ES-I3 (cell line): ENCODE data around the gene PHACTR1.

Source experiments
- H3K36me3 ChIP-seq: 2 replicates; pipeline ENCODE4 v1.6.1; 2013; ENCODE audit warnings: mild to moderate bottlenecking, low read length, control low read depth, moderate library complexity; ENCODE audit not compliant: insufficient read depth
- H3K4me1 ChIP-seq: 2 replicates; pipeline ENCODE4 v1.6.1; 2013; ENCODE audit warnings: mild to moderate bottlenecking, control low read depth, low read length; ENCODE audit not compliant: insufficient read depth
- H3K9ac ChIP-seq: 2 replicates; pipeline ENCODE4 v1.6.1; 2013; ENCODE audit warnings: low read depth, mild to moderate bottlenecking, low read length, moderate library complexity
- H3K9me3 ChIP-seq: 2 replicates; pipeline ENCODE4 v1.6.1; 2013; ENCODE audit warnings: mild to moderate bottlenecking, low read length, moderate library complexity; ENCODE audit not compliant: control insufficient read depth, insufficient read depth

PHACTR1 gene

DNA sequence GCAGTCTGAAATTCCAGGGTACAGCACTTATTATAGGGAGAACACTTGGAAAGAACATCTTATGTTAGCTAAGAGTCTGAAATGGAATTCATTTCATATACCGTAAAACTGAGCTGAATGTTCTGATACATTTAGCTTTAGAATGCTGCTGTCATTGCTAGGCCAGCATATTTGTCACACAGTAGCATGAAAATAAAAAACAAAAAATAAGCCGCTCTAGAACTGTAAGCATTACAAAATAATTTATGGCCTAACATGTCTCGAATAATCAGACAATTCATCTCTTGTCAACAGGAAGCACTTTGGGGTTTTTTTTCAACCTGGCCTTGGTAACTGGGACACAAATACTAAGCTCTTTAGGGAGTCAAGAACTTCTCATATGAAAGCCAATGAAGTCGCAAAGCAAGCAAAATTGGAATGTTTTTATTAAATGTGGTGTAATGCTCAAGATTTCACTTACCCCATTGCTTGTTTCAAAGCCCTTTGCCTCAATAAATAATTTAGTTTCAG is 115.7 kb downstream of the PHACTR1 start:
- Histone ChIP-seq H3K9ac (no peak overlapping the region), H3K9me3 (no peaks in the 10 kb centered on the region), H3K4me1 (no peaks in the 10 kb centered on the region), H3K36me3 (no peaks in the 10 kb centered on the region)

DNA sequence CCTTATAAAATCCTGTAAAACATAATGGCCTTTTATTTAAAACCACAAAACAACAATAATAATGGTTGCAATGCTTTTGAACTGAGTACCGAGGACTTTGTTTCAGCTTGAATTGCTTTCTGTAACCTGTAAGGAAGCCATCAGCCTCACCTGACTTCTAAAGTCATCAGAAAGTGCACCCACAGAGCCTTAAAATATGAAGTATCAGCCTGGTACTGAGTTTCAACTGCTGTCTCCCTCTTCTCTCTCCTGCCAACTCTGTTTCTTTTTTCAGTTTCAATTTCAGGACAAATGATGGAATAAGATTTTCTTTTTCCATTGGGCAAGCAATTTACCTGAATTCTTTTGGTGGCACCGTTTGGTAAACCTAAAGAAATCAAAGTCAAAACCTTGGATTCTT is 119.4 kb downstream of the PHACTR1 start:
- no peaks in the 10 kb centered on the region for H3K36me3 ChIP-seq
- no peak overlapping the region for H3K9ac ChIP-seq
- H3K9me3 ChIP-seq: 0 out of 2 replicates have a peak, but pooled peaks cover 4% of the 10 kb centered on the region
- no peaks in the 10 kb centered on the region for H3K4me1 ChIP-seq

DNA sequence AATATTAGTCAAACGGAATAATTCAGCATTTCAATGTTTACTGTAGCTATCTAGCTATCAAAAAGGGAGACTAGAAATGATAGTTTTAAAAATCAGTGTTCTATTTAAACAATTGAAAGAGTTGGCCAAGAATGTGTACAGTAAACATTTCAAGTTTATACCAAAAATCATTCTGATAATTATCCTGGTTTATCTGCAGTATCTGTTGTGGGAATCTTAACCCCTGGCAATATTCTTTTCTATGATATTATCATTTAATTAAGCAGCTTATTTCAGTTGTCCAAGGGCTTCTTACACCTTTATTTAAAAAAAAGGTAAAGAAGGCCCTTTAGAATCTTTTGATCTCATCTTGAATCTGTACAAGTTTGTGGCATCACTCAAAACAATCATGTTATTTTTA is 125.1 kb downstream of the PHACTR1 start:
- H3K9me3 ChIP-seq: 0 out of 2 replicates have a peak, but pooled peaks cover 4% of the 10 kb centered on the region
- 0 out of 2 replicates have a peak, but pooled peaks cover 3% of the 10 kb centered on the region for H3K4me1 ChIP-seq
- H3K36me3 ChIP-seq: no peaks in the 10 kb centered on the region
- no peak overlapping the region for H3K9ac ChIP-seq

DNA sequence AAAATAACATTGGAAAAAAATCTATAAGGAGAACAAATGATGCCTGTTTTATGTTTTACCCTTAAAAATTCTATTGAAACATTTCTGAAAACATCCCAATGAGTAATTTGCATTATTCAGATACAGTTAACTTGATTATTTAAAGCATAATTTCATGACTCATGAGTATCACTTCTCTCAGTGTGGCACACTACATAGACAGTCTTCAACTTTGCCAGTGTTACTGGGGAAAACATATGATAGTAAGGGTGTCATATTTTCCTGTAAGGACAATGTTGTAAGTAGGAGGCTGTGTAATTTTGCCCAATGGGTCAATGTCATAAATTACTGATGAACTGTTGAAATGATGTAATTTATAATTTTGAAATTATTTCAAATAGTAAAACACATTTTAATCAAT is 125.5 kb downstream of the PHACTR1 start:
- no peak overlapping the region for H3K9ac ChIP-seq
- 0 out of 2 replicates have a peak, but pooled peaks cover 4% of the 10 kb centered on the region for H3K9me3 ChIP-seq
- 0 out of 2 replicates have a peak, but pooled peaks cover 3% of the 10 kb centered on the region for H3K4me1 ChIP-seq
- H3K36me3 ChIP-seq: no peaks in the 10 kb centered on the region

DNA sequence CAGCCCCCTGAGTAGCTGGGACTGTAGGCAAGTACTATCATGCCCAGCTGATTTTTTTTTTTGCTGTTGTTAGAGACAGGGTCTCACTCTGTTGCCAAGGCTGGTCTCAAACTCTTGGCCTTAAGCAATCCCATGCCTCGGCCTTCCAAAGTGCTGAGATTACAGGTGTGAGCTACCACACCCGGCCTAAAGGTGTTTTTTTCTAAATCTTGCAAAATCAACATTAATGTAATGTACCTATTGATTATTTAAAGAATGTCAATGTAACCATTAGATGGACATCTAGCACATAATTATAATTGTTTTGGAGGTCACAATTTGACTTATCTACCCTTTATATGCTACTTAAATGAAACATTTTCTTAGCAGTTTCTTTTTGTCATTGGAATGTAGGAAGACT is 126.1 kb downstream of the PHACTR1 start:
- Histone ChIP-seq H3K9me3 (0 out of 2 replicates have a peak, but pooled peaks cover 4% of the 10 kb centered on the region), H3K4me1 (0 out of 2 replicates have a peak, but pooled peaks cover 3% of the 10 kb centered on the region), H3K9ac (no peak overlapping the region), H3K36me3 (no peaks in the 10 kb centered on the region)

DNA sequence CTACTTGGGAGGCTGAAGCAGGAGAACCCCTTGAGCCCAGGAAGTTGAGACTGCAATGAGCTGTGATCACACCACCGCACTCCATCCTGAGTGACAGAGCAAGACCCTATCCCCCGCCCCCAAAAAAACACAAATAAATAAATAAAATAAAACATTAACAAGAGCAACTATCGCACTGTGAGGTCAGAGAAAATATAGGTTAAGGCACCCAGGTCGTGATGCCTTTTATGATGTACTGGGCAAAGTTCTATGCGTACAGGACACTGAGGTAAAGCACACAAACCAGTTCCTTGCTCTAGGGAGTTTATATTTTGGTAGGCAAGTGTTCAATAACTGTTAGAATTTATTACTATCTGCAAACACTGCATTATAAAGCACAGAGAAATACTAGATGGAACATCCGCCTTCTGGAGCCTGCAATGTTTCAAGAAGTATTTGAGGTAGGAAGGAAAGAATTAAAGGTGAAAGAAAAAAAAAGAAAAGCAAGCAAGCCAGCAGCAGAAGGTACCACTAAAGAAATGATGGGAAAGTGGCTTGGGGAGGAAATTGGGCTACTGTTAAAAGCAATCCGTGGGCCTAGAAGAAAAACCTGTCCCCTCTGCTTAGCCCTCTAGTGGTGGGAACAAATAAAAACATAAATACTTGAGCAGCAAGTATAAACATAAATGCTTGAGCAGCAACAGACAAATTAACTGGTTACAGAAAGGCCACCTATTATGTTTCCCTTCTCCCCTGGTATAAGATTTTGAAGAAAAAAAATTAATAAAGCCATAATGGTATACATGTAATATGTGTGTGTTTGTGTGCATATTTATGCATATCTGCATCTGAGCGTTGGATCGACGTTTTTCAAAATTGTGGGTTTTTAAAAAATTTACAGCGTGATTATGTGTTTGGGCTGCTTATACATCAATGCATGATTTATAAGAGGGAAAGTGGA is 128.0 kb downstream of the PHACTR1 start:
- H3K36me3 ChIP-seq: no peaks in the 10 kb centered on the region
- no peak overlapping the region for H3K9ac ChIP-seq
- no peaks in the 10 kb centered on the region for H3K9me3 ChIP-seq
- peaks cover 8% of the 10 kb centered on the region; the same call in 1 of the 2 replicates for H3K4me1 ChIP-seq

DNA sequence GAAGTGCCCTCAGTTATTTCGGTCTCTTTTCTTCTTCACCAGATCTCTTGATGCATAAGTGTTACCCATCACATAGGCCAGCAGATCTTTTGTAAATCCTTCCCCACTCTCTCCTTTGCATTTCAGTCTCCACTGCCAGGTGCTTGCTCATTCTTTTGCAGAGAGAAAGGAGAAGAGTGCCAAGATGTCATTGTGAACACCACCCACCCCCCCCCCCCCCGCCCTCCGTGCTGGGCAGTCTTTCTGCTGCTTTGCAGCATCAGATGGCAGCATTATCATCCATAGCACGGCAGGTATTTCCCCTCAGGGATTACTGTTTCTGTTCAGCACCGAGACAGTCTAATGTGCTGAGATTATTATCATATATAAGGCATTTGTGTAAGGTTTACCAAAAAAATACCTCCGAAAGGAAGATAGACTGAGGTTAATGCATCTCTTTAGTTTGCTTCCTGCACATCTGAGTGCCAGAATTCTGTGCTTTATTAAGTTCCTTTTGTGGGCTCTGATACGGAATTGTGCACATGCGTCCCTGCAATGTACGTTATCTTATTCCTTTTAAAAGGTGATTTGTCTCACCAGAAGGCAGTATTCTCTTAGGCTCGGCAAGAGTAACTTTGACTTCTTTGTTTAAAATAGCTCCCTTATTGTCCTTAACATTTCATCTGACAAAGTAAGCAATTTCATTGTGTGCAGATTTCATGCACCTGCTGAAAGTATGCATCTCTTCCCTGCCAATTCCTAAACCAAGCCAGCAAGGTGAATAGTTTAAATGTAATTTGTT is 128.8 kb downstream of the PHACTR1 start:
- H3K36me3 ChIP-seq: no peaks in the 10 kb centered on the region
- no peaks in the 10 kb centered on the region for H3K9me3 ChIP-seq
- no peak overlapping the region for H3K9ac ChIP-seq
- peaks cover 14% of the 10 kb centered on the region for H3K4me1 ChIP-seq

DNA sequence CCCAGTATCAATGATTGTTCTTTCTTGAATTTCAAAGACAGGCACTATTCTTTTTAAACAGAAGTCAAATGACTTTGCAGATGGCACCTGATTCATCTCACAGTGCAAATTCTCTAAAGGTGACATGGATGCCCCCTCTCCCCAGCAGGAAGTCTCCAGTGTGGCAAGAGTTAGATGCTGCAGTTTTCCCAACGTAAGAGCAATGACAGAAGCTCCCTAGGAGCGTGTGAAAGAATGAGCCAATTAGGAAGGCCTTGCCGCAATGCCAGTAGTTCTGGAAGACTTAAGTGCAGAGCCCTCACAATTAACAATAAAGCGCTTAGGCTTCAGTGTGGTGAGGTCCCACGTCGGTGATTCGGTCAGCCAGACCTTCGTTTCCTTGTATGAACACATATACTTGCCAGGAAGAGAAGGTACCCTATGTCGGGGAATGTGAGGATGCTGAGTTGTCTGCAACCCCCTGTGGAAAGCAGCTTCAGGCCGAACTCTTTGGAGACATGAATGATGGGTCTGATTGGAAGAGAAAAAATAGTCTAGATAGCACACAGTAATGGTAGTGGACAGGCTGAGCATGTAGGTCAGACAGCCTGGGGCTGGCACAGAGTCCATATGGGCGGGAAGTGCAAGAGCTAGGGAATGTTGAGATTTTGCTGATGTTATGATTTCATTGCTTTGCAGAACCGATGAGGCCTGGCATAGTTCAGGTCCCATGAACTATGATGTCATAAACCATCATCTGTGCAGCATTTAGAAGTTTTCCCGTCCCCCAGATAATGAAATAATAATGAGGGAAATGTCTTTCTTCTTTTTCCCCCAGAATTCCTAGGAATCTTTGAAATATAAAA is 132.6 kb downstream of the PHACTR1 start:
- no peaks in the 10 kb centered on the region for H3K36me3 ChIP-seq
- peaks cover 25% of the 10 kb centered on the region for H3K4me1 ChIP-seq
- H3K9ac ChIP-seq: no peak overlapping the region
- H3K9me3 ChIP-seq: no peaks in the 10 kb centered on the region

DNA sequence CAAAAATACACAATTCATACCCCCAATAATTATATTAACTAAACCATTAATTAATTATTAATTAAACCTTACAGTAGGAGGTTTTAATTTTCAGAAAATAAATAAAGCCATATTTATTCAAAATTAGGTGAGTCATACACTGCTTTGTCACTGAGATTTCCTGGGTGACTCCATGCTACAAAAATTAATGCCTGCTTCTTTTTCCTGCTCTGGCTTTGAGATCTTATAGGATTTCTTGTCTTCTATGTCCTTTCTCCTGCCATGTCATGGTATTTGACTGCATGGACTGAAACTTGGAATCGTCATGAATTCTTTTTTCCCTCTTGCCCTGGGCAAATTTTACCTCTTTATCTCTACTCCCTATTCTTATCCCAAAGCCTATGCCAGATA is 133.2 kb downstream of the PHACTR1 start:
- Histone ChIP-seq H3K9me3 (no peaks in the 10 kb centered on the region), H3K9ac (no peak overlapping the region), H3K36me3 (no peaks in the 10 kb centered on the region), H3K4me1 (peaks cover 25% of the 10 kb centered on the region)

DNA sequence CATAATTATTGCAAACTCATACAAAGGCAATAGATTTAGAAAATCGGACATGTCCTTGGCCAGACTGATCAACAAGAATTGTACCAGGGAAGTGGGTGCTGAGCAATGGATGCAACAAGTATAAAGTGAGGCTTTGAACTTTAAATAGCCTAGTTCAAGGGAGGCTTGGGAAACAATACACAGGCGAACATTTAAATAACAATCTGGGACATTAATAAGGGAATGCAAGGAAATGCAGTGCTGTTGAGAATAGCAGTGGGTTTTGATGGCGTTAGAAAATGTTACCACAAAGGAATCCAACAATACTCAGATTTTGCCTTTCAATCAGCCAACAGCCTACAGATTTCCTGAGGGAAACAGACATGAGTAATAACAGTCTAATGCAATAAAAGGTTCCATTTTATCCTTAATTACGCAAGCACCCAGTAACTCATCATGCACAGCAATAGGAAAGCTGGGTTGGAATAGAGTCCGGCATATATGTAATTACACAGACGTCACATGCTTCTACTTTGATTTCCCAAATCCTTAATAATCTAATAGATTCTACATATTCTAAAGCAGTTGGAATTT is 134.6 kb downstream of the PHACTR1 start:
- no peaks in the 10 kb centered on the region for H3K36me3 ChIP-seq
- H3K4me1 ChIP-seq: peaks cover 23% of the 10 kb centered on the region
- no peaks in the 10 kb centered on the region for H3K9me3 ChIP-seq
- no peak overlapping the region for H3K9ac ChIP-seq

DNA sequence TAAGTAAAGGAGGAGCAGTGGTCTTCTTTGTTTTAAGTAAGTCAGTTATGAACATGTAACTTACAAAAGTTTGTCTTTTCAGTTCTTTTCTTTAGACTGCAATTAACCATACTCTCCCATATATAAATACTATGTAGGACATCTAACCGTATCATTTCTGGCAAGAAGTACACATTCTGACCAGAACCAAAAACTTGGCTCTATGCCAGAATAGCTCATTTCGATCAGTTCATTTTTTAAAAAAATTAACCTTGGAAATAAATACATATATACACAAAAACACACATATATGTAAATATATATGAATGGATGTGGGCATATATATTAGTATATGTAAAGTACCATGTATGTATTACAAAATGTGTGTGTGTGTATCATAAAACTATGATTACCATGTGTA is 145.0 kb downstream of the PHACTR1 start:
- Histone ChIP-seq H3K4me1 (no peaks in the 10 kb centered on the region), H3K36me3 (no peaks in the 10 kb centered on the region), H3K9me3 (no peaks in the 10 kb centered on the region), H3K9ac (no peak overlapping the region)

DNA sequence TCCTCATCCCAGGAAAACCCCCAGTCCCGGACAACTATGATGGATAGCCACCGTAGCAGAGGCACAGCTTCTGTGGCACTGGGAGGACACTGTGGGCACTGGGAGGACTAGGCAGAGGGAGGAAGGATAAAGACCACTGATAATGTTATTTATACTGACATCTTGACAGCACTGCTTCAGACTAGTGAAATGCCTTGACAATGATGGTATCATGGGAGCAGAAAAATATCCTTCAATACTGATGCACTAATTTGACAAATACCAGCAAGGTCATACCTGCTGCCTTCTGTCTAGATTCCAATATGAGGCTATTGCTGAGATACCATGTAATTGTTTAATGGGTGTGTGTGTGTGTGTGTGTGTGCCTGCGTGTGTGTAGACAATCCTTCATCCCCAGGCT is 148.6 kb downstream of the PHACTR1 start:
- no peaks in the 10 kb centered on the region for H3K9me3 ChIP-seq
- H3K36me3 ChIP-seq: no peaks in the 10 kb centered on the region
- no peak overlapping the region for H3K9ac ChIP-seq
- H3K4me1 ChIP-seq: peaks cover 5% of the 10 kb centered on the region

DNA sequence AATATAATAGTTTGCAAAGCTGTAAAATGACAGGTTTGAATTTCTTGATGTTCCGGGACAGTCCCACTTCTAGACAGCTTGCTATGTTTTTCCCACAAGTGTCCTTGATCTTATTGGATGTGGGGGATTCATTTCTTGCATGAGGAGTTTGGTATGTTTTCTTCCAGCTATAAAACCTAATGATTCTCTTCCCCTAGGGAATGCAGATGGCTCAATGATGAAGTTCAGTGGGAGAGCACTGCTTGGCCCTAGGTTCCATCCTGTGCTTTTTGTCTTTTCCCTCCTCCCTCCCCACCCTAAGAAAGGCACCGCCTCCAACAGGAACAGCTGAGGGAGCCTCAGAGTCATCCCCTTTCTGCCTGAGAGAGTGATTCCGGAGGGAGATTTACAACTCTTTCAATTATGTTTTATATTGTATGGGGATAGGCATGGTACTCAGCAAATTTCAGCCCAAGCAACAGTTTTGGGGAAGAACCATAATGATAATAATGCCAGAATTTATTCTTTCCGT is 149.2 kb downstream of the PHACTR1 start:
- Histone ChIP-seq H3K4me1 (peaks cover 5% of the 10 kb centered on the region), H3K9ac (no peak overlapping the region), H3K9me3 (no peaks in the 10 kb centered on the region), H3K36me3 (no peaks in the 10 kb centered on the region)
